Measurements from ENCODE around the gene DPF1. TPM values are rescaled to one million over a fixed set of nuclear protein-coding genes. Genes with fewer than 3 reads are reported as not detected.

DPF1 gene
- 43.8 TPM for total RNA-seq

GRCh38 chr19:38224014-38224862 lies at the start of gene DPF1:
Gene DPF1, minus strand, starts transcription at chr19:38224222. Its CDS starts 80 bp downstream, at chr19:38224142.

GRCh38 chr19:38264486-38265212 lies 40.6 kb upstream of the DPF1 start, which contains the start of gene SPINT2:
Gene SPINT2, plus strand, starts transcription at chr19:38264573. Its CDS starts 320 bp downstream, at chr19:38264893.

Small RNAs within 50 kb of the gene (small RNA-seq; reads per million reads assigned to genes)
- gene RN7SL663P, result not detected

Other genes with a start within 250 kb of the DPF1 start
- gene PPP1R14A, start 32.2 kb upstream of the DPF1 start, total RNA-seq, result not detected
- gene SPINT2, start 40.4 kb upstream of the DPF1 start, total RNA-seq, result 183 TPM
- gene C19orf33, start 80.0 kb upstream of the DPF1 start, total RNA-seq, result not detected
- 40.4 TPM for gene YIF1B, start 91.7 kb upstream of the DPF1 start, total RNA-seq
- gene KCNK6, start 95.6 kb upstream of the DPF1 start, total RNA-seq, result 0.23 TPM
- gene CATSPERG, start 111.6 kb upstream of the DPF1 start, total RNA-seq, result 9.5 TPM
- 151 TPM for gene PSMD8, start 150.3 kb upstream of the DPF1 start, total RNA-seq
- gene GGN, start 163.8 kb upstream of the DPF1 start, total RNA-seq, result 1.2 TPM
- gene SPRED3, start 164.5 kb upstream of the DPF1 start, total RNA-seq, result 2.5 TPM
- 19.1 TPM for gene FAM98C, start 178.9 kb upstream of the DPF1 start, total RNA-seq
- gene RASGRP4, start 202.0 kb upstream of the DPF1 start, total RNA-seq, result 0.23 TPM
- gene RYR1, start 209.5 kb upstream of the DPF1 start, total RNA-seq, result 4.6 TPM

All from diencephalon (tissue), 1 donor.